ENCODE results near the gene TPRG1L.

The TPRG1L gene

GRCh38 chr1:3642919-3643675 lies 18.3 kb downstream of the TPRG1L start:
- no peak for DNase-seq

- DNase-seq = no peak
These were observed 19.5 kb downstream of the TPRG1L start for GRCh38 chr1:3644273-3644672.

DNA sequence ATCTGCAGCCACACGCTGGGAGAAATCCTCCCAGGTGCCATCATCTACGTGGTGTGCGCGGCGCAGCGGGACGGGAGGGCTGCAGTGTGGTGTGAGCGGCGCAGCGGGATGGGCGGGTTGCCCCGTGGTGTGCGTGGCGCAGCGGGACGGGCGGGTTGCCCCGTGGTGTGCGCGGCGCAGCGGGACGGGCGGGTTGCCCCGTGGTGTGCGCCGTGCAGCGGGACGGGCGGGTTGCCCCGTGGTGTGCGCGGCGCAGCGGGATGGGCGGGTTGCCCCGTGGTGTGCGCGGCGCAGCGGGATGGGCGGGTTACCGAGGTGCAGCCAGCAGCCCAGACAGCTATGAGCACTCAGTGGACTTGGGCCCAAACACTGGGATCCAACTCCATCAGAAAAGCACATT lies 20.4 kb downstream of the TPRG1L start:
- no peak for DNase-seq

GRCh38 chr1:3645666-3646355 lies 21.0 kb downstream of the TPRG1L start:
- DNase-seq = no peak

- DNase-seq = no peak
These were observed 21.8 kb downstream of the TPRG1L start for GRCh38 chr1:3646596-3646995.

GRCh38 chr1:3649342-3650247 lies 24.8 kb downstream of the TPRG1L start, which contains the start of gene WRAP73:
TSS of gene WRAP73 (minus strand) at chr1:3650103. CDS start at chr1:3649999, 104 bp downstream.
- peak in 55 of 56 donors; percentile 18 to 91 (median 66) for DNase-seq

- DNase-seq = no peak
These were observed 25.6 kb downstream of the TPRG1L start for GRCh38 chr1:3650248-3651025.

GRCh38 chr1:3651026-3651929 lies 26.5 kb downstream of the TPRG1L start:
- DNase-seq = no peak

- DNase-seq = no peak
These were observed 27.2 kb downstream of the TPRG1L start, which contains the start of gene TP73 for GRCh38 chr1:3651930-3652547. TSS of gene TP73 (plus strand) at chr1:3652516. CDS start at chr1:3682366, 29,850 bp downstream.

DNA sequence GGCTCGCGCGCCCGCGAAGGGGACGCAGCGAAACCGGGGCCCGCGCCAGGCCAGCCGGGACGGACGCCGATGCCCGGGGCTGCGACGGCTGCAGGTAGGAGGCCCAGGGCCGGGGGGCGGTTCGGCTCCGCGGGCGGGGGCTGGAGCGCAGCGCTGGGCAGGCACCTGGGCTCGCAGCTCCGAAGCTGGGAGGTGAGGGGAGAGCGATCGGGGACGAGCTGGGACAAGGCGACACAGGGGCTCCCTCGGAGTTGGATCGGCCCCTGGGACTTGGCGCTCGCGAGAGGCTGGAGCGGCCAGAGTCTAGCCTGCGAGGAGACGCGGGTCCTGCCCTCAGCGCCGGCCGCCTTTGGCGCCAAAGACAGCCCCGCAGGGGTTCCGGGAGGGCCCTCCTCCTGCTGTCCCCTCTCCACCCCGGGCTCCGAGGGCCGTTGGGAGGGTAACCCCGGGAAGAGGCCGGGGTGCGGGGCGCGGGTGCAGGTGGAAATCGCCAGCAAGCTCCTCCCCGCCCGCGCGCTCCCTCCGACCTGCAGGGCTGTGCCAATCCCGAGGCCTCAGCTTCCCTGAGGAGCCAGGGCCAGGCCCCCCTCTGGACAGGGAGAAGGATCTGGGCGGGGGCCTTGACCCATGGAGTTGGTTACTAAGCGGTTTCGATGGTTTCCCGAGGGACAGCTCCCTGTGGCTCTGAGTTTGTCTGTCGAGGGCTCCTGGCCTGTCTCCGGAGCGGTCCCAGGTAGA lies 27.9 kb downstream of the TPRG1L start:
- DNase-seq = no peak

GRCh38 chr1:3653286-3653618 lies 28.4 kb downstream of the TPRG1L start:
- DNase-seq = no peak

DNA sequence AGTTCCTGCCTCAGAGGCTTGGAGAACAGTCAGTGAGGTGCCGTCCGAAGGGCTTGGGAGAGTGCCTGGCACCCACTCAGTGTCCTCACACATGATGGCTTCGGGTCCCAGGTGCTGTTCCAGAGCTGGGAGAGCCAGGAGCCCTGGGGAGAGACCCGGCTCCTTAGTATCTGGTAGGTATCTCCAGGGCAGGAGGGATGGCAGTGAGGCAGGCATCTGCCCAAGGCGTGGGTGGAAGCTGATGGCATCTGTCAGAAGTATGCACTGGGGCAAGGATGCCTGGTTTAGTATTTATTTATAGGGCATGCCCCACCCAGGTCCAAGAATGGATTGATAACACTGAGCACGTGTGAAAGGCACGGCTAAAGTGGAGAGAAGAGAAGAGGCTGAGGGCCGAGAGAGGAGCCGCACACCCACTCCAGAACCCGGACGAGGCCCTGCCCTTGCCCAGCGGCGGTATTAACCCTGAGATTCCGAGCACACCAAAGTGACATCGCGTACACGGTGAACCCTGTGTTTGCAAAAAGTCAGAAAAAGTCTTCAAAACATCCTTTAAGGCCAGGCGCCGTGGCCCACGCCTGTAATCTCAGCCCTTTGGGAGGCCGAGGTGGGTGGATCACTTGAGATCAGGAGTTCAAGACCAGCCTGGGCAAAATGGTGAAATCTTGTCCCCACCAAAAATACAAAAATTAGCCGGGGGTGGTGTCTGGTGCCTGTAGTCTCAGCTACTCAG lies 29.9 kb downstream of the TPRG1L start:
- DNase-seq = no peak

DNA sequence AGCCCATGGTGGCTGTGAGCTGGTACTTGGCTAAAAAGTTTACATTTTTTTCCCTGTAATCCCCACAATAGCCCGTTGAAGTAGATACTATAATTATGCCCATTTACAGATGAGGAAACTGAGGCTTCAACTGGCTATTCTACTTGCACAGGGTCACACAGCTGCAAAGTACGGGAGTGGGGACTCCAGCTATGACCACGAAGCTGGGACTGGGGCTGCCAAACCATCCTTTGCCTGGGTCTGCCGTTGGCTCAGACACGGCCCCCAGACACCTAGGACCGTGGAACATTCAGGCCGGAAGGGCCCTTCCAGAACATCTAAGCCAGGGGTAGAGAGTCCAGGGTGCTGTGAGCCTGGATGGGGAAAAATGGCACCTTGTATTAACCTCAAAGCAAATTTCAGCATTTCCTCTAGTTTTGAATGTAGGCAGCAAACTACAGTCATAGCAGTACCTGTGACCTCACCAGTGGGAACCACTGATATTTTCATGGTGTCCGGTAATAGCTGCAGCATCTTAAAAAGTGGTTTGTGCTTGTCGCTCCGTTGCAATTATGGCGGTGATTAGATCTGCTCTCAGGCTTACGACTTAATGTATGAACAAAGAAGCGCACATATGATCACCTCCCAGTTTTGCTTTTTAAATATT lies 31.8 kb downstream of the TPRG1L start:
- no peak for DNase-seq

DNA sequence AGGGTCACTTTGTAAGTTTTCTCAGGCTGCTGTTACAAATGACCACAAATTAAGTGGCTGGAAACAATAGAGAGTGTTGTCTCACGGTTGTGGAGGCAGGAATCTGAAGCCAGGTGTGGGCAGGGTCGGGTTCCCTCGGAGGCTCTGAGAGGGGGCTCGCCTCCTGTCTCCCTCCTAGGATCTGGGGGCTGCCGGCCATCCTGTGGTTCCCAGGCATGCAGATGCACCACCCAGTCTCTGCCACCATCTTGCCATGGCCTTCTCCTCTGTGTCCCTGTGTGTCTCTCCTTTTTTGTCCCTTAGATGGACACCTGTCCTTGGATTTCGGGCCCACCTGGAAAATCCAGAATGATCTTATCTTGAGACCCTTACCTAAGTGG lies 32.3 kb downstream of the TPRG1L start:
- DNase-seq = no peak

DNA sequence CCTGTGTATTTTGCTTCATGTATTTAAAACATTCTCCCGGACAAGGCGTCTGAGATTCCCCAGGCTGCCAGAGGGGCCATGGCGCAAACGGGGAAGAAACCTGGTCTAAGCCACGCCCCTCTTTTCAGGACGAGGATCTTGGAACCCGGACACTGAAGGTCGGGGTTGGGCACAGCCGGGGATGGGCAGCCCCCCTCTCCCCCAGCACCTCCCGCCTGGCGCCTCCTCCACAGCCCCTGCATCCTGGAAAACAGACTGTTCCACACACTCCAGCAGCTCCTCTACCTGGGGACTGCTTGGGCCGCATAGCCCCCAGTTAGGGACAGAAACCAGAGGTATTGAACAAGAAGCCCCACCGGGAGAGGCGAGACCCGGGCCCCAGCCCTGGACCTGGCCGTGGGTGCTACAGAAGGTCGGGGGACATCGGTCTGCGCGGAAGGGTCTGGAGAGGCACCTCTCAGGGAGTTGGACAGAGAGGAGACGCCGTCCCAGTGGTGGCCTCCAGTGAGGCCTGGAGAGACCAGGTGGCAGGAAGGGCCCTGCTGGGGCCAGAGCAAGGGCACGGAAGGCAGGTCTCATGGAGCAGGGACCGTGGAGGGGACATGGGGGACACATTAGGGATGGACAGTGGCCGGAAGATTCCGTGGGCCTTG lies 32.9 kb downstream of the TPRG1L start:
- no peak for DNase-seq

DNA sequence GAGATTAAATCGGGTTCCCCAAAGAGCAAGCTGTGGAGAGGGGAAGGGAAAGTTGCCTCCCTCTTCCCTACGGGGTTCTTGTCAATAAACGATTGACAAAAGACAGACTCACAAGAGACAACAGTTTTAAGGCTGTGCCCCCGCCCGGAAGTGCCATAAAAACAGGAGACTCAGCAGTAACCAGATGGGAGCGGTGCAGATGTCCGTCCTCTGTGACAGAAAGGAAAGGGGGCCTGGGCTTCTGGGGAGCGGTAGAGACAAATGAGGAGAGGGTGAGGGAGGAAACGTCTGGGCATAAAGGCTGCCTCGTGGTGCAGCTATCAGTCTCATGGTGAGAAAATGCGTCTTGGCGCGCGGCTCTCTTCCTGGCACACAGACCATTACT lies 33.4 kb downstream of the TPRG1L start:
- DNase-seq = no peak

DNA sequence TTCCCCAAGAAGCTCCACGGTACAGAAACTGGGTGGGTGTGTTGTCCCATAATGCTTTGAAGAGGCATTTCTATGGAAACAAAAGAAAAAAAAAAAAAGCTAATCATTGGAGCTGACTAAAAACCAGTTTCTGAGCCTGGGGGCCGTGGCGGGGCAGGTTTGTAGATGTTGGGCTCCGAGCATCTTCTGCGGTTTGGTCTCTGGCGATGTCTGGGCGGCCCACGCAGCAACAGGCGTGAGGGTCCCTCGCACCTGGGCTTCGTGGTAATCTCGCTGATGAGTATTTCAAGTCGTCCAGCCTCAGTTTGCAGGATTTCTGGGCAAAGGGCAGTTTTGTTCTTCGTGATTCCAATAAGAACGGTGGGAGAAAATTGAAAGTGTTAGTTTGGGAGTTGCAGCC lies 34.3 kb downstream of the TPRG1L start:
- DNase-seq = no peak

All from amygdala (tissue), 56 donors.